Memory B cell (primary cell): ENCODE measurements around the gene ITGBL1.

ENCODE experiments used
- ATAC-seq: fragments of 150-1000 bp; cut with Tn5 transposase; 2 replicates; pipeline ENCODE4 v1.10.0; 2021; ENCODE audit warnings: low read depth, mild to moderate bottlenecking, moderate library complexity
- DNase-seq, 2 donors: peaks; one replicate each; pipeline ENCODE4 v3.0.0; 2022; ENCODE audit warnings: low spot score in 2 of 2
- H3K27ac Mint-ChIP-seq: one replicate; pipeline ENCODE4 v1.8.0; 2022; ENCODE audit warnings: mild to moderate bottlenecking, moderate library complexity, mixed read lengths
- H3K27me3 Mint-ChIP-seq: one replicate; pipeline ENCODE4 v1.8.0; 2022; ENCODE audit warnings: mixed read lengths
- H3K36me3 Mint-ChIP-seq: one replicate; pipeline ENCODE4 v1.8.0; 2022; ENCODE audit warnings: mild to moderate bottlenecking, mixed read lengths
- H3K4me1 Mint-ChIP-seq: one replicate; pipeline ENCODE4 v1.8.0; 2022; ENCODE audit warnings: mixed read lengths
- H3K4me3 Mint-ChIP-seq: one replicate; pipeline ENCODE4 v1.8.0; 2022; ENCODE audit warnings: mild to moderate bottlenecking, moderate library complexity, mixed read lengths
- H3K9me3 Mint-ChIP-seq: one replicate; pipeline ENCODE4 v1.8.0; 2022; ENCODE audit warnings: mixed read lengths

Gene ITGBL1, protein sequence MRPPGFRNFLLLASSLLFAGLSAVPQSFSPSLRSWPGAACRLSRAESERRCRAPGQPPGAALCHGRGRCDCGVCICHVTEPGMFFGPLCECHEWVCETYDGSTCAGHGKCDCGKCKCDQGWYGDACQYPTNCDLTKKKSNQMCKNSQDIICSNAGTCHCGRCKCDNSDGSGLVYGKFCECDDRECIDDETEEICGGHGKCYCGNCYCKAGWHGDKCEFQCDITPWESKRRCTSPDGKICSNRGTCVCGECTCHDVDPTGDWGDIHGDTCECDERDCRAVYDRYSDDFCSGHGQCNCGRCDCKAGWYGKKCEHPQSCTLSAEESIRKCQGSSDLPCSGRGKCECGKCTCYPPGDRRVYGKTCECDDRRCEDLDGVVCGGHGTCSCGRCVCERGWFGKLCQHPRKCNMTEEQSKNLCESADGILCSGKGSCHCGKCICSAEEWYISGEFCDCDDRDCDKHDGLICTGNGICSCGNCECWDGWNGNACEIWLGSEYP

DNA sequence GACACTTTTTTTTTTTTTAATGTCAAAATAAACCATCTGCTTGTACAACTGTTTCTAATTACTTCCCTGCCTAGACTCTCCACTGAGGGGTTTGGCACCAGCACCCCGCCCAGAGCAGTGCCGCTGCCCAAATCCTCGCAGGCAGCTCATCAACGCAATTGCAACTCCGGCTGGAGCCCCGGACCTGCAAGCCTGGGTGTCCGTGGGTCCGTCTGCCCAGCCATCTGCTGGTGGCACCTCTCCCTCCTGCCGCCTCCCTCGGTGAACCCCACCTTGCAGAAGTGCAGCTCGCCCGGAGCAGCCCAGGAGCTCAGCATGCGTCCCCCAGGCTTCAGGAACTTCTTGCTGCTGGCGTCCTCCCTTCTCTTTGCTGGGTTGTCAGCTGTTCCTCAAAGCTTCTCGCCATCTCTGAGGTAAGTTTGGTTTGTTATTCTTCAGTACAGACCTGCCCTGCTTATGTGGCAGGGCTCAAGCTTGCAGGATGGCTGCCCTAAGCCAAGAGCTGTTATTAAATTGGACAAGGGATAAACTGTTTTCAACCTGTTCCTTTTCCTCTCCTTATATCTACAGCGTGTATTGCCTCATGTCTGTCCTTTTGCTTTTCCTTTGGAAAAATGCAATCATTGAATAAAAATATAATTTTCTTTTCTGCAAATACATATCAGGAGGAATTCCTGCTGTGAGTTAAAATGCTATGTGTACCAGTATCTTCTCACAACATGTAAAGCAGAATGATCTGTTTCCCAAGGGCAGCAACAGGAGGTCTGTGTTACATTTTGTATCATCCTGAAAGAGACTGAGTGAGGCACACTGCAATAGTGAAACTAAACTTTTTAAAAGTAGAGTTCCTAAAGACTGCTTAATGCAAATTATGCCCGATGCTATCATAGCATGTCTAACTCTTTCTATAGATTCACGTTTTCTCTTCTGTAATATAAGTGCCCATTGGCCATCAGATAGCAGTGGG, at the start of gene ITGBL1:
Gene ITGBL1, plus strand, starts transcription at position 157 of the 967 bp plus-strand sequence. Its CDS starts 159 bp downstream, at position 316.
- Mint-ChIP-seq H3K9me3 (no peaks in the 10 kb centered on the region), H3K27ac (no peak within 1 kb of the TSS), H3K4me1 (peaks cover 3% of the 10 kb centered on the region), H3K27me3 (peaks cover 9% of the 10 kb centered on the region), H3K4me3 (peak within 1 kb of the TSS; percentile 61), H3K36me3 (no peaks in the 10 kb centered on the region)
- DNase-seq (no peak), ATAC-seq (no peak)

DNA sequence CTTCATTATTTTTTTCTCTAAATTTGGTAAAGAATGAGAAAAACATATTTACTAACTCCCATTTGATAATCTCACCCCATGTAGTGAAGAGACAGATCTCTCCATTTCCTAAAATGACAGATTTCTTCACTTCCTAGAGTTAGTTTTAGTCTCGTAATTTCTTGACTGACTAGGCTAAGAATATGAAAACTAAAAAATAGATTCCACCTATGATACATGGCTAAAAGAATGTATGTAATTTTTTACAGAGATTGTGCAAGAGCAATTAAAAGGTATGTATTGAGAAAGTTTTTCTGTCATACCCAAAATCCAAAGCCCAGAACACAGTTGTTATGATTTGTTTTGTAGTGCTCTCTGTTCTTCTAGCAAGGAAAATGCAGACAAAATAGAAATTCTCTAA, 45.7 kb upstream of the ITGBL1 start:
- Mint-ChIP-seq H3K27ac (no peak overlapping the region), H3K4me3 (no peak overlapping the region), H3K36me3 (no peaks in the 10 kb centered on the region), H3K9me3 (peaks cover 4% of the 10 kb centered on the region), H3K27me3 (no peaks in the 10 kb centered on the region), H3K4me1 (no peaks in the 10 kb centered on the region)
- no peak for ATAC-seq
- DNase-seq = no peak

DNA sequence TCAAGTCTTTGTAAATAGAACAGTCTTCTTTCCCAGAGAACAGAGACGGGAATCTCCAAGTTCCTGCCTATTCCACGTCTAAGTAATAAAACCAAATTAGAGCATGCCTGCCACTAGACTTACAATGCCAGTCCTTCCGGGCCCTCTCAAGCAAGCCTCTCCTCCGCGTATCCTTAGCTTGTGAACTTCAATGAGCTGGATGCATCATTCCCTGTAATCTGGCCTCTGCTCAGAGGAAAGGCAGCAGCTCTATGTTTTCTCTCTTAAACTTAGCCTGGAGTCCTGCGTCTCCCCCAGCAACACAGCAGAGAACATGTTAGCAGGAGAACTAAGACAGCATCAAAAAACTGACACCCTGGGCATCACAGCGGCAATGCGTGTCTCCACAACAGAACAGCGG, 44.3 kb upstream of the ITGBL1 start:
- Mint-ChIP-seq H3K27me3 (no peaks in the 10 kb centered on the region), H3K36me3 (no peaks in the 10 kb centered on the region), H3K4me3 (no peak overlapping the region), H3K27ac (no peak overlapping the region), H3K9me3 (peaks cover 3% of the 10 kb centered on the region), H3K4me1 (no peaks in the 10 kb centered on the region)
- DNase-seq (no peak), ATAC-seq (no peak)

DNA sequence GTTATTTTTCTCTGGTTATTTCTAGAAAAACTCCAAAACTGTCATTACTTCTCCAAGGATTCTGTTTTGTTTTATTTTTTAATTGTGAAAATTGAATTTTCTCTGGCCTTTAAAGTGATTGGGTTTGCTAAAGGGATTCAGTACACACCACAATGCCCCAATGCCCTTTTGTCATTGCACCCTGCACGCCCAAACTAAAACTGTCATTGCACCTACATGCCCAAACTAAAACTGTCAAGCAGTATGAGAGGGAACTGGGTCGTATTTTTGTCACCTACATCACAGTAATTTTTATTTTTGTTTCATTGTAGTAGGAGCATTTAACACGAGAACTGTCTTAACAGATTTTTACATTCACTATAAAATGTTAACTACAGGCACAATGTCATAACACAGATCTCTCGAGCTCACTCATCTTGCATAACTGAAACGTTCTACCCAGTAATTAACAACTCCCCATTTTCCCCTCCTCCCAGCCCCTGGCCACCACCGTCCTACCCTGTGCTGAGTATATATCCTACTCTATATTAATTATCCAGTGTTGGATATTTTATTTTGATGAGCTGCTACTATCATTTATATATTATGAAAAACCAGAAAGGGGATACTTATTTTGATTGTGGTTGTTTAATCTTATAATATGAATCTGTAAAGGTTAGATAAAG, 43.4 kb upstream of the ITGBL1 start:
- ATAC-seq (no peak), DNase-seq (no peak)
- H3K4me3 Mint-ChIP-seq = no peak overlapping the region
- H3K4me1 Mint-ChIP-seq = no peaks in the 10 kb centered on the region
- H3K27ac Mint-ChIP-seq = no peak overlapping the region
- no peaks in the 10 kb centered on the region for H3K27me3 Mint-ChIP-seq
- H3K9me3 Mint-ChIP-seq = peaks cover 2% of the 10 kb centered on the region
- no peaks in the 10 kb centered on the region for H3K36me3 Mint-ChIP-seq

DNA sequence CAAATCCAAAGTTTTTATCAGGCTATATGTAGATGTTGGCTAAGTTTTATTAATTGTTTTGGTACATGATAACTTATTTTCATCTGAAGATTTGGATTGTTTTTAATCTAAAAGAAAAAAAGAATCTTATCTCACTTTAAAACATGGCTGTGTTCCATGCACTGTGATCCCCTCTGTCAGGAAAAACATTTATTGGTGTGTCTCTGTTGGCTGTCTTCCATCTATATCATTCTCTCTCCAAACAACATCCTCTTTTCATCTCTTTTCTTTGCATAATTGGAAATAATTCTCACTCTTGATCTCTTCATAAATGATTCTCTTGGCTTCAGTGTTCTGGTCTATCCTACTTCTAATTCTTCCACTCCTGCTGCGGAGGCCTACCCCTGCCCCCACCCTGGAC, 40.4 kb upstream of the ITGBL1 start:
- no peaks in the 10 kb centered on the region for H3K36me3 Mint-ChIP-seq
- H3K4me1 Mint-ChIP-seq = peaks cover 2% of the 10 kb centered on the region
- no peak overlapping the region for H3K4me3 Mint-ChIP-seq
- no peak for ATAC-seq
- no peak for DNase-seq
- no peaks in the 10 kb centered on the region for H3K9me3 Mint-ChIP-seq
- H3K27ac Mint-ChIP-seq = no peak overlapping the region
- peaks cover 2% of the 10 kb centered on the region for H3K27me3 Mint-ChIP-seq

GRCh38 chr13:101415358-101416174, 36.9 kb upstream of the ITGBL1 start:
- H3K36me3 Mint-ChIP-seq = no peaks in the 10 kb centered on the region
- no peak for DNase-seq

DNA sequence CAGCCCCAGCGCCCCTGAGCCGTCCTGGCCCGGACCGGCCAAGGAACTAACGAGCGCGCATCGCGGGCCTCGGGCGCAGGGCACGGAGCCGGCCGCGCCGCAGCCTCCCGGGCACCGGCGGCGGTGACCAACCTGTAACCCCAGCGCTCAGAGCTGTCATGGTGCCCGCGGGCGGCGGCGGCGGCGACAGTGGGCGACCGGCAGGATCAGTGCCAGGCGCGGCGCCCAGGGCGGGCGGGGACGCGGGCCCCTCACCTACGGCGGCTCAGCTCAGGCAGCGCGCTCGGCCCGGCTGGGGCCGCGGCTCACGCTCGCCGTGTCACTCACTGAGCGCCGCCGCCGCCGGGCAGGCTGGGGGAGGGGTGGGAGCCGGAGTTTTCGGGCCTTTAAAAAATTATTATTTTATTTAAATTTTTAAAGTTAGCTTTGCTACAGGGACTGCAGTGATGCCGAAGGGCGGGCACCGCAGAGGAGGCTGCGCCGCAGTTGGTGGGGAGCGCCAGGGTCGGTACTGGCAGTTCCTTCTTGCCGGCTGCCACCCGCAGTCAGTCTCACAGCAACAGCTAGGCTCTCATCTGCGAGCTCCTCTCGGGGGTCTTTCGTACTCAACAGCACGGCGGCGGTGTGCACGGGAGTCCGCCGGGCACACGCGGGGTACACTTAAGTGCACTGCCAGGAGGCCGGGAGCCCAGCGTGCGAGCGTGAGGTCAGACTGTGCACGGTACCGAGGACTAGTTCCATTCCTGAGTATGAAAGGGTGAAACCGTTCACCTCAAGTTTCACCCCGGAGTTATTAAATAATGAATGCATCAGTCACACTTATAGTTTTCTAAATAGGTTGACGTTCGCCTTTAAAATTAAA, 36.1 kb upstream of the ITGBL1 start, which contains the start of gene NALCN:
Gene NALCN, minus strand, starts transcription at position 328 of the 862 bp plus-strand sequence. CDS start 17,382 bp downstream, outside the sequence.
- DNase-seq (no peak), ATAC-seq (no peak)
- Mint-ChIP-seq H3K4me1 (peaks cover 2% of the 10 kb centered on the region), H3K9me3 (no peaks in the 10 kb centered on the region), H3K27me3 (peaks cover 6% of the 10 kb centered on the region), H3K36me3 (no peaks in the 10 kb centered on the region), H3K27ac (no peak within 1 kb of the TSS), H3K4me3 (no peak within 1 kb of the TSS)

More at GRCh38 chr13:101415358-101416174, 36.9 kb upstream of the ITGBL1 start:
- no peak for ATAC-seq
- Mint-ChIP-seq H3K9me3 (no peaks in the 10 kb centered on the region), H3K4me3 (no peak overlapping the region), H3K27me3 (peaks cover 6% of the 10 kb centered on the region), H3K4me1 (peaks cover 2% of the 10 kb centered on the region), H3K27ac (no peak overlapping the region)

DNA sequence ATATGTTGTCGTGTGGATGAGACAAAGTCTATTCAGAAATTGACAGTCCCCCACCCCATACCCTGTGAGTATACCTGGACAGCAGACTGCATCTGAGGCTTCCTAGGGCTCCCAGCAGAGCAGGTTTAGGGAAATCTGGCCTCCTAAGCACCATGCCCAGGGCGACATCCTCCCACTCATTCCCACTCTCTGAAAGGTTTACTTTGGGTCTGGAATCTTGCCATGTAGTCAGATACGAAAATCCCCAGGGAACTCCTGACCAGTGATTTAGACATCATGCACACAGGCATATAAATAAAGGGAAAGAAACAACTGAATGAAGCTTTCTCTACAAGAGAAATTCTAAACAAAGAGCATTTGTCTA, 35.5 kb upstream of the ITGBL1 start:
- H3K36me3 Mint-ChIP-seq = no peaks in the 10 kb centered on the region
- DNase-seq = no peak
- no peak for ATAC-seq

GRCh38 chr13:101417501-101417900, 35.0 kb upstream of the ITGBL1 start:
- ATAC-seq (no peak), DNase-seq (no peak)
- no peak overlapping the region for H3K4me3 Mint-ChIP-seq
- no peaks in the 10 kb centered on the region for H3K36me3 Mint-ChIP-seq
- peaks cover 2% of the 10 kb centered on the region for H3K4me1 Mint-ChIP-seq
- peaks cover 6% of the 10 kb centered on the region for H3K27me3 Mint-ChIP-seq
- no peaks in the 10 kb centered on the region for H3K9me3 Mint-ChIP-seq
- no peak overlapping the region for H3K27ac Mint-ChIP-seq

More for the DNA sequence above, 35.5 kb upstream of the ITGBL1 start:
- H3K27ac Mint-ChIP-seq = no peak overlapping the region
- peaks cover 6% of the 10 kb centered on the region for H3K27me3 Mint-ChIP-seq
- H3K4me3 Mint-ChIP-seq = no peak overlapping the region
- peaks cover 2% of the 10 kb centered on the region for H3K4me1 Mint-ChIP-seq
- no peaks in the 10 kb centered on the region for H3K9me3 Mint-ChIP-seq

GRCh38 chr13:101423872-101424271, 28.6 kb upstream of the ITGBL1 start:
- no peaks in the 10 kb centered on the region for H3K36me3 Mint-ChIP-seq
- no peak for DNase-seq
- H3K27ac Mint-ChIP-seq = no peak overlapping the region
- ATAC-seq = no peak
- no peaks in the 10 kb centered on the region for H3K9me3 Mint-ChIP-seq
- peaks cover 3% of the 10 kb centered on the region for H3K27me3 Mint-ChIP-seq
- H3K4me3 Mint-ChIP-seq = no peak overlapping the region
- no peaks in the 10 kb centered on the region for H3K4me1 Mint-ChIP-seq

GRCh38 chr13:101424381-101425155, 27.9 kb upstream of the ITGBL1 start:
- no peak for DNase-seq
- Mint-ChIP-seq H3K4me3 (no peak overlapping the region), H3K9me3 (no peaks in the 10 kb centered on the region), H3K27me3 (peaks cover 1% of the 10 kb centered on the region), H3K4me1 (no peaks in the 10 kb centered on the region), H3K36me3 (no peaks in the 10 kb centered on the region), H3K27ac (no peak overlapping the region)
- no peak for ATAC-seq

DNA sequence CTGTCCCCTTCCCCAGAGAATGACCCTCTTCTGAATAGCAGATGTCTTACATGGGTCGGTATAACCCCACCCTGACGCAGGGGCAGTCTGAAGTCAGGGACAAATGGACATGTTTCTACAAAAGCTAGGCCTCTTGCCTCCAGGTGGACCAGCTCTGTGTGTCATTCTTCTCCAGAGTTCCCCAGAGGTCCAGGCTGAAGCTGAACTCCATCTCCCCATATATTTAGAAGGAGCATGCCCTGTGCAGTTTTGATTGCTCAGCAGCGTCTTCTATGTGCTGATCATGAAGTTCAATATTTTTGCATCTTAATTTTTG, 27.4 kb upstream of the ITGBL1 start:
- ATAC-seq = no peak
- Mint-ChIP-seq H3K27me3 (peaks cover 1% of the 10 kb centered on the region), H3K4me1 (no peaks in the 10 kb centered on the region)

More for the DNA sequence above, 27.4 kb upstream of the ITGBL1 start:
- Mint-ChIP-seq H3K36me3 (no peaks in the 10 kb centered on the region), H3K4me3 (no peak overlapping the region), H3K27ac (no peak overlapping the region), H3K9me3 (no peaks in the 10 kb centered on the region)
- no peak for DNase-seq
